ENCODE results near the gene TRIM67.

DNA sequence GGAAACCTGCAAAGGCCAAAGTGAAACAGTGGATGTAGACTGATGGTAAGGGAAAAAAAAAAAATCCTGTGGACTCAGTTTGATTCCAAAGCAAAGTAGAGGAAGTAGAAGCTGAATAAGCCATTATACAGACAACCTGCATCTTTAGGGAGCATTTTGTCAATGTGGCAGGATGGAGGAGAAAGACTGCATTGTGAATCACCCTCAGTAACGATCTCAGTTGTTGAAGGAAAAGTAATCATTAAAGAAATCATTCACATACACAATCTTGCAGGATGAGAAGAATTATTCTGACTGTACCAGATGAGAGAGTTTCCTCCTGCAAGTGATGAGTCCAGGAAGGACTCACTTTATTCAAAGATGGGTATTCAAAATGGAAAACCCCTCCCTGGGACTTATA, 45.1 kb upstream of the TRIM67 start:
- TF ChIP-seq RELA (CRISPR knock-in tag; IDR thresholded peaks at IDR 0.05; ENCODE audit: borderline replicate concordance) (no peak), FOXP1 (CRISPR knock-in tag; IDR thresholded peaks at IDR 0.05; ENCODE audit: borderline replicate concordance) (no peak), ESRRA (CRISPR knock-in tag; IDR thresholded peaks at IDR 0.05; ENCODE audit: borderline replicate concordance) (no peak), NFE2L1 (CRISPR knock-in tag; IDR thresholded peaks at IDR 0.05) (no peak), MYBL2 (CRISPR knock-in tag; IDR thresholded peaks at IDR 0.05) (no peak), TEAD4 (CRISPR knock-in tag; IDR thresholded peaks at IDR 0.05) (no peak), SP1 (CRISPR knock-in tag; conservative IDR thresholded peaks at IDR 0.05) (no peak), ZBTB21 (CRISPR knock-in tag; IDR thresholded peaks at IDR 0.05; ENCODE audit: borderline replicate concordance) (no peak)
- TF ChIP-seq, protein P1, sequence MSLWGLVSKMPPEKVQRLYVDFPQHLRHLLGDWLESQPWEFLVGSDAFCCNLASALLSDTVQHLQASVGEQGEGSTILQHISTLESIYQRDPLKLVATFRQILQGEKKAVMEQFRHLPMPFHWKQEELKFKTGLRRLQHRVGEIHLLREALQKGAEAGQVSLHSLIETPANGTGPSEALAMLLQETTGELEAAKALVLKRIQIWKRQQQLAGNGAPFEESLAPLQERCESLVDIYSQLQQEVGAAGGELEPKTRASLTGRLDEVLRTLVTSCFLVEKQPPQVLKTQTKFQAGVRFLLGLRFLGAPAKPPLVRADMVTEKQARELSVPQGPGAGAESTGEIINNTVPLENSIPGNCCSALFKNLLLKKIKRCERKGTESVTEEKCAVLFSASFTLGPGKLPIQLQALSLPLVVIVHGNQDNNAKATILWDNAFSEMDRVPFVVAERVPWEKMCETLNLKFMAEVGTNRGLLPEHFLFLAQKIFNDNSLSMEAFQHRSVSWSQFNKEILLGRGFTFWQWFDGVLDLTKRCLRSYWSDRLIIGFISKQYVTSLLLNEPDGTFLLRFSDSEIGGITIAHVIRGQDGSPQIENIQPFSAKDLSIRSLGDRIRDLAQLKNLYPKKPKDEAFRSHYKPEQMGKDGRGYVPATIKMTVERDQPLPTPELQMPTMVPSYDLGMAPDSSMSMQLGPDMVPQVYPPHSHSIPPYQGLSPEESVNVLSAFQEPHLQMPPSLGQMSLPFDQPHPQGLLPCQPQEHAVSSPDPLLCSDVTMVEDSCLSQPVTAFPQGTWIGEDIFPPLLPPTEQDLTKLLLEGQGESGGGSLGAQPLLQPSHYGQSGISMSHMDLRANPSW (CRISPR knock-in tag; conservative IDR thresholded peaks at IDR 0.05; ENCODE audit: low read depth), result no peak
- TF ChIP-seq, protein P2, sequence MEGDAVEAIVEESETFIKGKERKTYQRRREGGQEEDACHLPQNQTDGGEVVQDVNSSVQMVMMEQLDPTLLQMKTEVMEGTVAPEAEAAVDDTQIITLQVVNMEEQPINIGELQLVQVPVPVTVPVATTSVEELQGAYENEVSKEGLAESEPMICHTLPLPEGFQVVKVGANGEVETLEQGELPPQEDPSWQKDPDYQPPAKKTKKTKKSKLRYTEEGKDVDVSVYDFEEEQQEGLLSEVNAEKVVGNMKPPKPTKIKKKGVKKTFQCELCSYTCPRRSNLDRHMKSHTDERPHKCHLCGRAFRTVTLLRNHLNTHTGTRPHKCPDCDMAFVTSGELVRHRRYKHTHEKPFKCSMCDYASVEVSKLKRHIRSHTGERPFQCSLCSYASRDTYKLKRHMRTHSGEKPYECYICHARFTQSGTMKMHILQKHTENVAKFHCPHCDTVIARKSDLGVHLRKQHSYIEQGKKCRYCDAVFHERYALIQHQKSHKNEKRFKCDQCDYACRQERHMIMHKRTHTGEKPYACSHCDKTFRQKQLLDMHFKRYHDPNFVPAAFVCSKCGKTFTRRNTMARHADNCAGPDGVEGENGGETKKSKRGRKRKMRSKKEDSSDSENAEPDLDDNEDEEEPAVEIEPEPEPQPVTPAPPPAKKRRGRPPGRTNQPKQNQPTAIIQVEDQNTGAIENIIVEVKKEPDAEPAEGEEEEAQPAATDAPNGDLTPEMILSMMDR (IDR thresholded peaks at IDR 0.05), result no peak
- TF ChIP-seq, protein P3, sequence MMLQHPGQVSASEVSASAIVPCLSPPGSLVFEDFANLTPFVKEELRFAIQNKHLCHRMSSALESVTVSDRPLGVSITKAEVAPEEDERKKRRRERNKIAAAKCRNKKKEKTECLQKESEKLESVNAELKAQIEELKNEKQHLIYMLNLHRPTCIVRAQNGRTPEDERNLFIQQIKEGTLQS (CRISPR knock-in tag; conservative IDR thresholded peaks at IDR 0.05), result no peak
- TF ChIP-seq, protein P4, sequence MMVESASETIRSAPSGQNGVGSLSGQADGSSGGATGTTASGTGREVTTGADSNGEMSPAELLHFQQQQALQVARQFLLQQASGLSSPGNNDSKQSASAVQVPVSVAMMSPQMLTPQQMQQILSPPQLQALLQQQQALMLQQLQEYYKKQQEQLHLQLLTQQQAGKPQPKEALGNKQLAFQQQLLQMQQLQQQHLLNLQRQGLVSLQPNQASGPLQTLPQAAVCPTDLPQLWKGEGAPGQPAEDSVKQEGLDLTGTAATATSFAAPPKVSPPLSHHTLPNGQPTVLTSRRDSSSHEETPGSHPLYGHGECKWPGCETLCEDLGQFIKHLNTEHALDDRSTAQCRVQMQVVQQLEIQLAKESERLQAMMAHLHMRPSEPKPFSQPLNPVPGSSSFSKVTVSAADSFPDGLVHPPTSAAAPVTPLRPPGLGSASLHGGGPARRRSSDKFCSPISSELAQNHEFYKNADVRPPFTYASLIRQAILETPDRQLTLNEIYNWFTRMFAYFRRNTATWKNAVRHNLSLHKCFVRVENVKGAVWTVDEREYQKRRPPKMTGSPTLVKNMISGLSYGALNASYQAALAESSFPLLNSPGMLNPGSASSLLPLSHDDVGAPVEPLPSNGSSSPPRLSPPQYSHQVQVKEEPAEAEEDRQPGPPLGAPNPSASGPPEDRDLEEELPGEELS (CRISPR knock-in tag; IDR thresholded peaks at IDR 0.05), result no peak
- TF ChIP-seq, protein P5, sequence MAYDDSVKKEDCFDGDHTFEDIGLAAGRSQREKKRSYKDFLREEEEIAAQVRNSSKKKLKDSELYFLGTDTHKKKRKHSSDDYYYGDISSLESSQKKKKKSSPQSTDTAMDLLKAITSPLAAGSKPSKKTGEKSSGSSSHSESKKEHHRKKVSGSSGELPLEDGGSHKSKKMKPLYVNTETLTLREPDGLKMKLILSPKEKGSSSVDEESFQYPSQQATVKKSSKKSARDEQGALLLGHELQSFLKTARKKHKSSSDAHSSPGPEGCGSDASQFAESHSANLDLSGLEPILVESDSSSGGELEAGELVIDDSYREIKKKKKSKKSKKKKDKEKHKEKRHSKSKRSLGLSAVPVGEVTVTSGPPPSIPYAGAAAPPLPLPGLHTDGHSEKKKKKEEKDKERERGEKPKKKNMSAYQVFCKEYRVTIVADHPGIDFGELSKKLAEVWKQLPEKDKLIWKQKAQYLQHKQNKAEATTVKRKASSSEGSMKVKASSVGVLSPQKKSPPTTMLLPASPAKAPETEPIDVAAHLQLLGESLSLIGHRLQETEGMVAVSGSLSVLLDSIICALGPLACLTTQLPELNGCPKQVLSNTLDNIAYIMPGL (CRISPR knock-in tag; IDR thresholded peaks at IDR 0.05), result no peak
- TF ChIP-seq, protein P6, sequence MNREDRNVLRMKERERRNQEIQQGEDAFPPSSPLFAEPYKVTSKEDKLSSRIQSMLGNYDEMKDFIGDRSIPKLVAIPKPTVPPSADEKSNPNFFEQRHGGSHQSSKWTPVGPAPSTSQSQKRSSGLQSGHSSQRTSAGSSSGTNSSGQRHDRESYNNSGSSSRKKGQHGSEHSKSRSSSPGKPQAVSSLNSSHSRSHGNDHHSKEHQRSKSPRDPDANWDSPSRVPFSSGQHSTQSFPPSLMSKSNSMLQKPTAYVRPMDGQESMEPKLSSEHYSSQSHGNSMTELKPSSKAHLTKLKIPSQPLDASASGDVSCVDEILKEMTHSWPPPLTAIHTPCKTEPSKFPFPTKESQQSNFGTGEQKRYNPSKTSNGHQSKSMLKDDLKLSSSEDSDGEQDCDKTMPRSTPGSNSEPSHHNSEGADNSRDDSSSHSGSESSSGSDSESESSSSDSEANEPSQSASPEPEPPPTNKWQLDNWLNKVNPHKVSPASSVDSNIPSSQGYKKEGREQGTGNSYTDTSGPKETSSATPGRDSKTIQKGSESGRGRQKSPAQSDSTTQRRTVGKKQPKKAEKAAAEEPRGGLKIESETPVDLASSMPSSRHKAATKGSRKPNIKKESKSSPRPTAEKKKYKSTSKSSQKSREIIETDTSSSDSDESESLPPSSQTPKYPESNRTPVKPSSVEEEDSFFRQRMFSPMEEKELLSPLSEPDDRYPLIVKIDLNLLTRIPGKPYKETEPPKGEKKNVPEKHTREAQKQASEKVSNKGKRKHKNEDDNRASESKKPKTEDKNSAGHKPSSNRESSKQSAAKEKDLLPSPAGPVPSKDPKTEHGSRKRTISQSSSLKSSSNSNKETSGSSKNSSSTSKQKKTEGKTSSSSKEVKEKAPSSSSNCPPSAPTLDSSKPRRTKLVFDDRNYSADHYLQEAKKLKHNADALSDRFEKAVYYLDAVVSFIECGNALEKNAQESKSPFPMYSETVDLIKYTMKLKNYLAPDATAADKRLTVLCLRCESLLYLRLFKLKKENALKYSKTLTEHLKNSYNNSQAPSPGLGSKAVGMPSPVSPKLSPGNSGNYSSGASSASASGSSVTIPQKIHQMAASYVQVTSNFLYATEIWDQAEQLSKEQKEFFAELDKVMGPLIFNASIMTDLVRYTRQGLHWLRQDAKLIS (CRISPR knock-in tag; IDR thresholded peaks at IDR 0.05; ENCODE audit: borderline replicate concordance), result no peak
